ENCODE measurements around the gene DBNDD2.

DBNDD2 gene

GRCh38 chr20:45415822-45416637, 7.9 kb downstream of the DBNDD2 start, which contains the start of gene PIGT:
Gene PIGT, plus strand, starts transcription at chr20:45416141. Its CDS starts 16 bp downstream, at chr20:45416157.
- peak; percentile 85 for DNase-seq (ENCODE audit: low read depth in 2 of 2)

- DNase-seq (ENCODE audit: low read depth in 2 of 2) = no peak
Measured at GRCh38 chr20:45416917-45417316, 8.8 kb downstream of the DBNDD2 start.

- DNase-seq (ENCODE audit: low read depth in 2 of 2) = peak in 1 of 2 donors; percentile 30
Measured at GRCh38 chr20:45419188-45420091, 11.4 kb downstream of the DBNDD2 start.

- no peak for DNase-seq (ENCODE audit: low read depth in 2 of 2)
Measured at GRCh38 chr20:45420125-45420524, 12.0 kb downstream of the DBNDD2 start.

- no peak for DNase-seq (ENCODE audit: low read depth in 2 of 2)
Measured at GRCh38 chr20:45423700-45424099, 15.6 kb downstream of the DBNDD2 start.

GRCh38 chr20:45425561-45425960, 17.5 kb downstream of the DBNDD2 start:
- no peak for DNase-seq (ENCODE audit: low read depth in 2 of 2)

- no peak for DNase-seq (ENCODE audit: low read depth in 2 of 2)
Measured at GRCh38 chr20:45426320-45427016, 18.4 kb downstream of the DBNDD2 start.

GRCh38 chr20:45427236-45428149, 19.4 kb downstream of the DBNDD2 start:
- DNase-seq (ENCODE audit: low read depth in 2 of 2) = no peak

- DNase-seq (ENCODE audit: low read depth in 2 of 2) = no peak
Measured at GRCh38 chr20:45429618-45430017, 21.5 kb downstream of the DBNDD2 start.

GRCh38 chr20:45432294-45432693, 24.2 kb downstream of the DBNDD2 start:
- DNase-seq (ENCODE audit: low read depth in 2 of 2) = no peak

GRCh38 chr20:45433316-45433715, 25.2 kb downstream of the DBNDD2 start:
- DNase-seq (ENCODE audit: low read depth in 2 of 2) = no peak

- DNase-seq (ENCODE audit: low read depth in 2 of 2) = no peak
Measured at GRCh38 chr20:45433976-45434375, 25.9 kb downstream of the DBNDD2 start.

- peak; percentile 70 to 71 for DNase-seq (ENCODE audit: low read depth in 2 of 2)
Measured at GRCh38 chr20:45436732-45437485, 28.8 kb downstream of the DBNDD2 start.

GRCh38 chr20:45440424-45440823, 32.3 kb downstream of the DBNDD2 start:
- no peak for DNase-seq (ENCODE audit: low read depth in 2 of 2)

GRCh38 chr20:45440891-45441685, 33.0 kb downstream of the DBNDD2 start:
- no peak for DNase-seq (ENCODE audit: low read depth in 2 of 2)

GRCh38 chr20:45441746-45442145, 33.7 kb downstream of the DBNDD2 start:
- no peak for DNase-seq (ENCODE audit: low read depth in 2 of 2)

GRCh38 chr20:45444050-45444449, 36.0 kb downstream of the DBNDD2 start:
- no peak for DNase-seq (ENCODE audit: low read depth in 2 of 2)

- DNase-seq (ENCODE audit: low read depth in 2 of 2) = no peak
Measured at GRCh38 chr20:45445805-45446562, 37.9 kb downstream of the DBNDD2 start.

- no peak for DNase-seq (ENCODE audit: low read depth in 2 of 2)
Measured at GRCh38 chr20:45448270-45448669, 40.2 kb downstream of the DBNDD2 start.

Data from stimulated activated CD8-positive, alpha-beta memory T cell treated with anti-CD3 and anti-CD28 coated beads, Interleukin-15, amount 100 ng/mL, for 48 hours (primary cell).